Astrocyte (in vitro differentiated cells and primary cell): Measurements from ENCODE around the gene LIN9. TPM values are rescaled to one million over a fixed set of nuclear protein-coding genes. Genes with fewer than 3 reads are reported as not detected.

Experiments
- DNase-seq: peaks from one replicate; pipeline ENCODE4 v3.0.0-alpha.2; 2010; ENCODE audit warnings: low read depth
- FAIRE-seq: peaks from 2 replicates; lab custom pipeline; 2011; peaks lifted over from hg19 to GRCh38; lab: Jason Lieb, UNC
- H2AFZ ChIP-seq: 2 replicates; pipeline ENCODE4 v1.6.0; 2012; ENCODE audit warnings: low read depth, low read length, inconsistent platforms
- H3K27ac ChIP-seq: 2 replicates; pipeline ENCODE4 v1.5.1; 2011; ENCODE audit warnings: low read depth, low read length, inconsistent platforms
- H3K27me3 ChIP-seq: 2 replicates; pipeline ENCODE4 v1.6.0; 2011; ENCODE audit warnings: low read length, inconsistent platforms; ENCODE audit not compliant: insufficient read depth
- H3K36me3 ChIP-seq: 2 replicates; pipeline ENCODE4 v1.5.1; 2011; ENCODE audit warnings: low read length, inconsistent platforms; ENCODE audit not compliant: insufficient read depth
- H3K4me1 ChIP-seq: 2 replicates; pipeline ENCODE4 v1.5.1; 2011; ENCODE audit warnings: low read length, inconsistent platforms; ENCODE audit not compliant: insufficient read depth
- H3K4me2 ChIP-seq: 2 replicates; pipeline ENCODE4 v1.6.0; 2012; ENCODE audit warnings: low read length, inconsistent platforms
- H3K4me3 ChIP-seq: 2 replicates; pipeline ENCODE4 v1.5.1; 2011; ENCODE audit warnings: low read depth, mild to moderate bottlenecking, low read length, inconsistent platforms; ENCODE audit not compliant: insufficient read depth
- H3K79me2 ChIP-seq: 2 replicates; pipeline ENCODE4 v1.6.0; 2012; ENCODE audit warnings: mild to moderate bottlenecking, low read length, inconsistent platforms; ENCODE audit not compliant: insufficient read depth
- H3K9ac ChIP-seq: 2 replicates; pipeline ENCODE4 v1.6.0; 2012; ENCODE audit warnings: mild to moderate bottlenecking, low read length, inconsistent platforms
- H3K9me3 ChIP-seq: 2 replicates; pipeline ENCODE4 v1.5.1; 2012; ENCODE audit warnings: low read depth, mild to moderate bottlenecking, low read length, inconsistent platforms; ENCODE audit not compliant: insufficient read depth
- H4K20me1 ChIP-seq: 2 replicates; pipeline ENCODE4 v1.6.0; 2012; ENCODE audit warnings: low read length, inconsistent platforms; ENCODE audit not compliant: insufficient read depth
- H3K27ac Mint-ChIP-seq: one replicate; pipeline ENCODE4 v1.8.0; 2021; ENCODE audit warnings: mild to moderate bottlenecking, mixed read lengths; ENCODE audit not compliant: unreplicated experiment
- H3K27me3 Mint-ChIP-seq: one replicate; pipeline ENCODE4 v1.8.0; 2021; ENCODE audit warnings: low read depth, mixed read lengths; ENCODE audit not compliant: unreplicated experiment
- H3K36me3 Mint-ChIP-seq: one replicate; pipeline ENCODE4 v1.8.0; 2021; ENCODE audit warnings: low read depth, mixed read lengths; ENCODE audit not compliant: unreplicated experiment
- H3K4me1 Mint-ChIP-seq: one replicate; pipeline ENCODE4 v1.8.0; 2021; ENCODE audit warnings: low read depth, mixed read lengths; ENCODE audit not compliant: unreplicated experiment
- H3K4me3 Mint-ChIP-seq: one replicate; pipeline ENCODE4 v1.8.0; 2021; ENCODE audit warnings: mild to moderate bottlenecking, moderate library complexity, mixed read lengths; ENCODE audit not compliant: unreplicated experiment
- H3K9me3 Mint-ChIP-seq: one replicate; pipeline ENCODE4 v1.8.0; 2021; ENCODE audit warnings: mild to moderate bottlenecking, mixed read lengths; ENCODE audit not compliant: unreplicated experiment
- EZH2 ChIP-seq: IDR thresholded peaks from 2 replicates; pipeline ENCODE4 v1.6.1; 2012; ENCODE audit warnings: mild to moderate bottlenecking, low read length, inconsistent platforms; ENCODE audit not compliant: insufficient read depth
- total RNA-seq: library from RNA; stranded (reverse); gene quantifications from 2 replicates; pipeline ENCODE4 v1.2.1, GENCODE V29; 2021
- TF ChIP-seq, protein P1 (sequence below): IDR thresholded peaks from 2 replicates; pipeline ENCODE4 v1.5.1; 2011; ENCODE audit warnings: low read depth, mild to moderate bottlenecking, inconsistent platforms, low read length, moderate library complexity; ENCODE audit not compliant: insufficient read depth

LIN9 gene
- total RNA-seq, 1 donor from 2014 or later, result 4.0 TPM

DNA sequence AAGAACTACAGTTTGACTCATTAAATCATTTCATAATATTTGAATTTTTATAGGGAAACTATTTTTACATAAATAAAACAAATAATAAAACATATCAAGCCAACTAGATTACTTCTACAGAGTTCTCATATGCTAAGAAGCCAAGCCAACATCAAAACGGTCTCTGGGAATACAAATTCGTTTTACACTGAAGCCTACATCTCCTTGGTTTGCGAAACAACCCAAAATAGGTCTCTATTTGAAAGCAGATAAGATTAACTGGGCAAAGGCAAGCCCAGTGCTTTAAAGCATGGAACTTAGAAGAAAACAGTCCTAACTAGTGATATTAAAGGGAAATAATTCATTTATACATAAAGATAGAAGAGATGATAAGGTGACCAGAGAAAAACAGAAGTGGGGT is 60.2 kb downstream of the LIN9 start:
- Mint-ChIP-seq H3K4me3 (no peak overlapping the region), H3K9me3 (no peaks in the 10 kb centered on the region), H3K36me3 (no peaks in the 10 kb centered on the region), H3K27me3 (no peaks in the 10 kb centered on the region), H3K4me1 (no peaks in the 10 kb centered on the region), H3K27ac (no peak overlapping the region)
- no peak overlapping the region for H3K27ac ChIP-seq
- TF ChIP-seq, protein P1, sequence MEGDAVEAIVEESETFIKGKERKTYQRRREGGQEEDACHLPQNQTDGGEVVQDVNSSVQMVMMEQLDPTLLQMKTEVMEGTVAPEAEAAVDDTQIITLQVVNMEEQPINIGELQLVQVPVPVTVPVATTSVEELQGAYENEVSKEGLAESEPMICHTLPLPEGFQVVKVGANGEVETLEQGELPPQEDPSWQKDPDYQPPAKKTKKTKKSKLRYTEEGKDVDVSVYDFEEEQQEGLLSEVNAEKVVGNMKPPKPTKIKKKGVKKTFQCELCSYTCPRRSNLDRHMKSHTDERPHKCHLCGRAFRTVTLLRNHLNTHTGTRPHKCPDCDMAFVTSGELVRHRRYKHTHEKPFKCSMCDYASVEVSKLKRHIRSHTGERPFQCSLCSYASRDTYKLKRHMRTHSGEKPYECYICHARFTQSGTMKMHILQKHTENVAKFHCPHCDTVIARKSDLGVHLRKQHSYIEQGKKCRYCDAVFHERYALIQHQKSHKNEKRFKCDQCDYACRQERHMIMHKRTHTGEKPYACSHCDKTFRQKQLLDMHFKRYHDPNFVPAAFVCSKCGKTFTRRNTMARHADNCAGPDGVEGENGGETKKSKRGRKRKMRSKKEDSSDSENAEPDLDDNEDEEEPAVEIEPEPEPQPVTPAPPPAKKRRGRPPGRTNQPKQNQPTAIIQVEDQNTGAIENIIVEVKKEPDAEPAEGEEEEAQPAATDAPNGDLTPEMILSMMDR, result no peak
- TF ChIP-seq EZH2, result no peak
- H3K36me3 ChIP-seq, result no peaks in the 10 kb centered on the region
- no peaks in the 10 kb centered on the region for H4K20me1 ChIP-seq
- no peak for DNase-seq
- H3K4me2 ChIP-seq, result no peak overlapping the region
- no peak overlapping the region for H3K9ac ChIP-seq
- H3K27me3 ChIP-seq, result no peaks in the 10 kb centered on the region
- H3K4me3 ChIP-seq, result no peak overlapping the region
- H3K79me2 ChIP-seq, result no peaks in the 10 kb centered on the region
- H2AFZ ChIP-seq, result no peak overlapping the region
- H3K9me3 ChIP-seq, result no peaks in the 10 kb centered on the region
- no peak for FAIRE-seq
- no peaks in the 10 kb centered on the region for H3K4me1 ChIP-seq

DNA sequence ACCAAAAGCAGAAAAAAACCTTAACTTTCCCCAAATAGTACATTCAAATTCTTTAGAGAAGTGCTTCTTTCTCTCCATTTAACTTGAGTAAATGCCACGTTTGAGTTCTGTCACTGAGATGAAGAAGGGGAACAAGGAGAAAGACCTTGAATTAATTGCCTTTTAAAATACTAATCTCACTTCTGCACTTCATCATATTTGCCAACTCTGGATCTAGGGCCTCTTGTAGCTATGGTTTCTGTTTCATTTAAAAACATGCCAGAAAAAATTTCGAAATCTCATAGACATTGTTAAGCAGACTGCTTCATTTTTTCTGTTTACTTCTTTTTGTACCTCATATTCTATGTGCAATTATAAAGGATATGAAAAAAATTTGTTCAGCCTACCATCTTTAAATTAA is 60.9 kb downstream of the LIN9 start:
- Histone ChIP-seq H3K79me2 (no peaks in the 10 kb centered on the region), H3K27ac (no peak overlapping the region), H3K4me2 (no peak overlapping the region), H3K9ac (no peak overlapping the region), H3K36me3 (no peaks in the 10 kb centered on the region), H3K9me3 (no peaks in the 10 kb centered on the region), H3K4me1 (no peaks in the 10 kb centered on the region), H3K27me3 (no peaks in the 10 kb centered on the region), H4K20me1 (no peaks in the 10 kb centered on the region), H2AFZ (no peak overlapping the region), H3K4me3 (no peak overlapping the region)
- H3K9me3 Mint-ChIP-seq, result no peaks in the 10 kb centered on the region
- DNase-seq, result no peak
- TF ChIP-seq, protein P1, result no peak
- H3K4me1 Mint-ChIP-seq, result no peaks in the 10 kb centered on the region
- H3K27ac Mint-ChIP-seq, result no peak overlapping the region
- no peaks in the 10 kb centered on the region for H3K27me3 Mint-ChIP-seq
- H3K4me3 Mint-ChIP-seq, result no peak overlapping the region
- no peak for FAIRE-seq
- H3K36me3 Mint-ChIP-seq, result no peaks in the 10 kb centered on the region

DNA sequence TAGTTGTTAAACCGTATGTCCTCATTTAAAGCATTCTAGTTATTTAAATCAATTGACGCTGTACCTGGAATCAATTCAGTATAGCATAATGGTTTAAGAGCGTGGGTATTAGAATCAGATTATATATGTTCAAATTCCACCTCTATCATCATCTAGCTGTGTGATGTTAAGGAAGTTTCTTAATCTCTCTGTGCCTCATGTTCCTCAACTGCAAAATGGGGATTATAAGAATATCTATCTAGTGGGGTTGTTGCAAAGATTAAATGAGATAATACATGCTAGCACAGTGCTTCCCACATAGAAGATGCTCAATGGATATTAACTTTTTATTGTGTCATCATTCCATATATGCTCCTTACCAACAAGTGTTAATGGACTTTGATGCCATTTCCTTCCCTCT is 69.5 kb downstream of the LIN9 start:
- no peaks in the 10 kb centered on the region for H3K9me3 Mint-ChIP-seq
- Histone ChIP-seq H3K27ac (no peak overlapping the region), H2AFZ (no peak overlapping the region), H3K4me3 (no peak overlapping the region), H3K4me2 (no peak overlapping the region), H3K9me3 (no peaks in the 10 kb centered on the region), H3K9ac (no peak overlapping the region), H4K20me1 (no peaks in the 10 kb centered on the region), H3K36me3 (peaks cover 4% of the 10 kb centered on the region), H3K79me2 (no peaks in the 10 kb centered on the region), H3K27me3 (no peaks in the 10 kb centered on the region), H3K4me1 (no peaks in the 10 kb centered on the region)
- H3K4me1 Mint-ChIP-seq, result no peaks in the 10 kb centered on the region
- no peaks in the 10 kb centered on the region for H3K36me3 Mint-ChIP-seq
- no peak for TF ChIP-seq EZH2
- TF ChIP-seq, protein P1, result no peak
- DNase-seq (no peak), FAIRE-seq (no peak)
- H3K27me3 Mint-ChIP-seq, result no peaks in the 10 kb centered on the region
- H3K4me3 Mint-ChIP-seq, result no peak overlapping the region
- no peak overlapping the region for H3K27ac Mint-ChIP-seq
